RPMI8226 (cell line): ENCODE results near the gene ENPP4.
"Not testable (repeated sequence)": the region's sequence is repeated elsewhere in the genome, so short reads cannot be mapped to it uniquely, and the experiment has no call there.

Experiments used
- DNase-seq: peaks from one replicate; pipeline ENCODE4 v3.0.0-alpha.2; 2015

Gene ENPP4

GRCh38 chr6:46131291-46131690, 1.5 kb downstream of the ENPP4 start:
- not testable (repeated sequence) for DNase-seq

GRCh38 chr6:46134216-46134615, 4.4 kb downstream of the ENPP4 start:
- no peak for DNase-seq

DNA sequence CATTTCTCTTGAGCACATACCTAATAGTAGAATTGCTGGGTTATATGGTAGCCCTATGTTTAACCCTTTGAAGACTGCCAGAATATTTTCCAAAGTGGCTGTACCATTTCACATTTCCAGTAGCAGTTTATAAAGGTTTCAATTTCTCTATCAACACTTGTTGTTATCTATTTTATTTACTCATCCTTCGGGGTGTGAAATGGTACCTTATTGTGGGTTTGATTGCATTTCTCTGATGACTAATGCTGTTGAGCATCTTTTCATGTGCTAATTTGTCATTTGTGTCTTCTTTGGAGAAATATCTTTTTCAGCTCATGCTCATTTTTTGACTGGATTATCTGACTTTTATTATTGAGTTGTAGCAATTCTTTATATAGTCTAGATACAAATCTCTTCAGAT, 5.4 kb downstream of the ENPP4 start:
- no peak for DNase-seq

DNA sequence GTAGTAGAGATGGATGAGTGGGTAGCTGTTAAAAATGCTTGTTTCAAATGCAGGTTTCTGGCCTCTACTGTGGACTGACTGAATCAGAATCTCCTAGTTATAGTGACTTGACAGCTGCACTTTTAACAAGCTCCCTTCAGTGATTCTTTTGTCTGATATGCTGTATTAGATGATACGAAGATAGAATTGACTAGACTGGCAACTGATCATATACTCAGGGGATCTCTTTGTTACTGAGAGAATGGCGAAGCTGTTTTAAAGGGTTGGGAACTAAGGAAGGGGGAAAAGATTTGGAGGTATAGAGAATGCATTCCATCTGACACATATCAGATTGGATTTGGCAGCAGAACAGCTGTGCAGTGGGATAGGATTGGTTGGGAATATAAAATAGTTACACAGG, 7.0 kb downstream of the ENPP4 start:
- no peak for DNase-seq

- no peak for DNase-seq
Measured at GRCh38 chr6:46137387-46137786, 7.6 kb downstream of the ENPP4 start.

DNA sequence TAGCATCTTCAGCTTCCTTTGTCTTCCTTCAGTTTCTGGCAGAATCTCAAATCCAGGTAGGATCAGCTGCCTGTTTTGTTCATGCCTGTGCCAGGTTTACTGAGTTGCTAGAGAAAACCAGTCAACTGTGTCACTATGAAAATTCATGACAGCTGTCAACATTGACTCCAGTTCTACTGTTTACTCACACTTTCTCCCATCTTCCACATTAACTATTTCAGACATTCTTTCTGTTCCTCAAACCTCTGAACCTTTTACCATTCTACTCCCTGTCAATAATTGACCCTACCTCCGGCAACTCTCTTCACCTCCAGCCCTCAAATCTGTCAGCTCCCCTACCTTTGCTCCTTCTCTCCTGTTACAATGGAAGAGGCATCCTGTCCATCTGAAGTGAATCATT, 8.5 kb downstream of the ENPP4 start:
- DNase-seq = no peak

GRCh38 chr6:46144270-46144669, 14.5 kb downstream of the ENPP4 start:
- DNase-seq = no peak

DNA sequence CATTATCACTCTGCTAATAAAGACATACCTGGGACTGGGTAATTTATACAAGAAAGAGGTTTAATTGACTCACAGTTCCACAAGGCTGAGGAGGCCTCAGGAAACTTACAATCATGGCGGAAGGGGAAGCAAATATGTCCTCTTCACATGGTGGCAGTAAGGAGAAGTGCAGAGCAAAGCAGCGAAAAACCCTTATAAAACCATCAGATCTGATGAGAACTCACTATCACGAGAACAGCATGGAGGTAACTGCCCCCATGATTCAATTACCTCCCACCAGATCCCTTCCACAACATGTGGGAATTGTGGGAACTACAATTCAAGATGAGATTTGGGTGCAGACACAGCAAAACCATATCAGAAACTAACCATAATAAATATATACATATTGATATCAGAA, 19.3 kb downstream of the ENPP4 start:
- DNase-seq = not testable (repeated sequence)

GRCh38 chr6:46156701-46157100, 26.9 kb downstream of the ENPP4 start:
- DNase-seq = no peak

DNA sequence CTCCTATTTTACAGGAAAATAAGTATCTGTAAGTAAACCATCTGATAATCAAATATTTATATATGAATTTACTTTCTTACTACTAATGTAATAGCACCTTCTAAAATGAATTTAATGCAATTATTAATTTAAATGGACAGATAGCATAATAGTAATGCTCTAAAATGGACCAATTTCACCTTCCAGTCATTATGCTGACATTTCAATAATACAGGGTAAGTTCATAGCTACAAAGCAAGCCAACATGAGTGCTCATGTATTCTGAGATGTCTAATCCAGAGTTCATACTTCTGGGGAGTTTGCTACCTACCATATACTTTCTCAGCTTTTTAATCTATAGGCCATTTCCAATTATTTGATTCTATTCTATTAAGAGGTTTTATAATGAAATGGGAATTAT, 29.4 kb downstream of the ENPP4 start:
- no peak for DNase-seq

GRCh38 chr6:46160102-46160501, 30.3 kb downstream of the ENPP4 start:
- DNase-seq = no peak

DNA sequence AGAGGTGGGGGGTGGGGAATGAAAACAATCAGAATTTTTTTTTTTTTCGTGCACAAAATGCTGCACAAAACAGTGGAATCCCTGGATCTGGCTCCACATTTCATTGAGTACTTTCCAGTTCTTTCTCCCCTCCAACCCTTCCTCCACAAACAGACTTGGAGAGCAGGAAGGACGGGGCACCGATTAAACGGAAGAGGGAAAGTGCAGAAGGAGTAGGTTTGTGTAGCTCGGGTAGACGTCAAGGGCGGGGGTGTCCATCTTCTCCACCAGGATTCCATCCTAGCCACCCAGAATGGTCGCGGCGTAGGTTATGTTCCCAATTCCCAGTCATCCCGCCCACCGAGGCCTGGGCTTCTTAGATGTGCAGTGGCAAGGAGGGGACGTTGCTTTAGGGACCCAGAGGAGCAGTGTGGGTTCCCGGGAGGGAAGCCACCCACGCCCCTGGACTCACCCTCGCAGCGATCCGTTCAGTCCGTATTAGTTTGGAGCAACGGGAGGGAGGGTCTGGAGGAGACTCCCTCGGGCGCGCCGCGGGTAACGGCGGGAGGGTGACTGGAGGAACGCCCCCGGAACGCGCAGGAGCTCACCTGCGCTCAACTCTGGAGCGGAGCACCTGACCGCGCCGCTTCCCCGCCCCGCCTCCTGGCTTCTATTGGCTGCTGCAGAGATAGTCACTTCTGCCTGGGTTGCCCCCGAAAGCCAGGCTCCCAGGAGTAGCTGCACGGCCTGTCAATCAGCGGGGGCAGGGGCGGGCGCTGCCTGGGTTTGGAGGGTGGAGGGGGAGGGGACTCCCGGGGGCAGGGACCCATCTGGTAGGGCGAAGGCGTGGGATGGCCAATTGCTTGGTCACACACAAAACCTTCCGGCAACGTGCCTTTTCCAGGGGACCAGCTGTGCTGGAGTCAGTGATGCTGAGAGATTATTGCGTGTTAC, 40.8 kb downstream of the ENPP4 start, which contains the start of gene ENPP5:
Gene ENPP5, minus strand, starts transcription at position 624 of the 933 bp plus-strand sequence. CDS start 2,718 bp downstream, outside the sequence.
- peak; percentile 49 for DNase-seq

DNA sequence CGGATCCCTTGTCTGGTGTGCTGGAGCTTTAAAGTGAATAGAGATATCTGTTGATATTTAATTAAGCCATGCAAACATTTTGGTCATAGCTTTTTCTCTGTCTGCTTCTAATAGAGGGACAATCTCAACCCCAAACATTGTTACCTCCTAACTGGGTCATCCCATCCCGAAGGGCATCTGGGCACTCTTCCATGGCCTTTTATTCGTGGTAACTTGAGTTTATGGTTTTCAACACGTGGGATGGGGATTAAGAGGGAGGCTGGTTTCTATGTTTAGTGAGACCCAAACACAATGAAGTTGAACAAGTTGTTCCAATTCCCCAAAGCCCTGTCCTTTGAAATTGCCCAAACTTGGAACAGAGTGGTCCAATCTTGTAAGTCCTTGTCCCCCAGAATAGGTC, 42.4 kb downstream of the ENPP4 start:
- no peak for DNase-seq

DNA sequence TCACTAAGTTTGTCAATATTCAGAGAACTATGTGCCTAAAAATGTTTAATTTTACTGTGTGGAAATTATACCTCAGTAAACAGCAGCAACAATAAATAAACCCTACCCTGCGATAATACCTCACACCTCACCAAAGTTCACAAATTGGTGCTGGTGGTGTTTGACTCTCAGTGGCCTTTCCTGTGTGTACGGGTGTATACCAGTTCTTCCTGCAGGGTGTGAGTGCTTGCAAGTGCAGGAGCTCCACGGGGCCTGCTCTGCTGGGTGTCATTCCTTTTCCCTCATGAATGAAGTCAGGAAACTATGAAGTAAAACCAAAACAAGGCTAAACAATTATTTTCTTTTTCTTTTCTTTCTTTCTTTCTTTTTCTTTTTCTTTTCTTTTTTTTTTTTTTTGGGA, 45.1 kb downstream of the ENPP4 start:
- DNase-seq = no peak

- no peak for DNase-seq
Measured at GRCh38 chr6:46175446-46175845, 45.7 kb downstream of the ENPP4 start.

- no peak for DNase-seq
Measured at GRCh38 chr6:46175976-46176375, 46.2 kb downstream of the ENPP4 start.

DNA sequence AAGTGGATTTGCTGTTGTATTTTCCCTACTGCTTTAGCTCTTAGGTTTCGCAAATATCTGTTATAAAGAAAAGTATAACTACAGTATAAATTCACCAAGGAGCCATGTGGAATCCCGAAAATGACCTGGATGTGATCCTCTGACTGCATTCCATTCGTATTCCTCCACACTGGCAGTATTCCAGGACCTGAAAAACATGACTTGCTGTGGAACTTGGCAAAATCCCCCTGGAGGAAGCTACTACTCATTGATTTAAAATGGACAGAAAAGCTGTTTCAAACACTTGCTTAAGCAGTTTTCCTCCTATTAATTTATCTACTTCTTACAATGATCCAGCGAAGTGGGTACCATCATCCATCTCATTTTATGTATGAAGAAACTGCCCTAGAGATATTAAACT, 54.3 kb downstream of the ENPP4 start:
- no peak for DNase-seq

- no peak for DNase-seq
Measured at GRCh38 chr6:46186583-46186982, 56.8 kb downstream of the ENPP4 start.

- DNase-seq = no peak
Measured at GRCh38 chr6:46189726-46190125, 59.9 kb downstream of the ENPP4 start.

- no peak for DNase-seq
Measured at GRCh38 chr6:46190889-46191288, 61.1 kb downstream of the ENPP4 start.

GRCh38 chr6:46191961-46192360, 62.2 kb downstream of the ENPP4 start:
- no peak for DNase-seq
